Rectal smooth muscle tissue (tissue), 1 donor: ENCODE data around the gene MISP3.

Experiments
- H3K27ac ChIP-seq: one replicate; pipeline ENCODE4 v1.7.0; 2013; ENCODE audit warnings: low read depth, low read length, inconsistent platforms
- H3K27me3 ChIP-seq: one replicate; pipeline ENCODE4 v1.7.0; 2013; ENCODE audit warnings: low read length; ENCODE audit not compliant: control insufficient read depth, insufficient read depth
- H3K36me3 ChIP-seq: one replicate; pipeline ENCODE4 v1.7.0; 2013; ENCODE audit warnings: low read length; ENCODE audit not compliant: control insufficient read depth, insufficient read depth
- H3K4me1 ChIP-seq: one replicate; pipeline ENCODE4 v1.7.0; 2013; ENCODE audit warnings: low read length; ENCODE audit not compliant: control insufficient read depth, insufficient read depth
- H3K4me3 ChIP-seq: one replicate; pipeline ENCODE4 v1.7.0; 2013; ENCODE audit warnings: low read length
- H3K9ac ChIP-seq: one replicate; pipeline ENCODE4 v1.7.0; 2013; ENCODE audit warnings: low read length

The MISP3 gene

DNA sequence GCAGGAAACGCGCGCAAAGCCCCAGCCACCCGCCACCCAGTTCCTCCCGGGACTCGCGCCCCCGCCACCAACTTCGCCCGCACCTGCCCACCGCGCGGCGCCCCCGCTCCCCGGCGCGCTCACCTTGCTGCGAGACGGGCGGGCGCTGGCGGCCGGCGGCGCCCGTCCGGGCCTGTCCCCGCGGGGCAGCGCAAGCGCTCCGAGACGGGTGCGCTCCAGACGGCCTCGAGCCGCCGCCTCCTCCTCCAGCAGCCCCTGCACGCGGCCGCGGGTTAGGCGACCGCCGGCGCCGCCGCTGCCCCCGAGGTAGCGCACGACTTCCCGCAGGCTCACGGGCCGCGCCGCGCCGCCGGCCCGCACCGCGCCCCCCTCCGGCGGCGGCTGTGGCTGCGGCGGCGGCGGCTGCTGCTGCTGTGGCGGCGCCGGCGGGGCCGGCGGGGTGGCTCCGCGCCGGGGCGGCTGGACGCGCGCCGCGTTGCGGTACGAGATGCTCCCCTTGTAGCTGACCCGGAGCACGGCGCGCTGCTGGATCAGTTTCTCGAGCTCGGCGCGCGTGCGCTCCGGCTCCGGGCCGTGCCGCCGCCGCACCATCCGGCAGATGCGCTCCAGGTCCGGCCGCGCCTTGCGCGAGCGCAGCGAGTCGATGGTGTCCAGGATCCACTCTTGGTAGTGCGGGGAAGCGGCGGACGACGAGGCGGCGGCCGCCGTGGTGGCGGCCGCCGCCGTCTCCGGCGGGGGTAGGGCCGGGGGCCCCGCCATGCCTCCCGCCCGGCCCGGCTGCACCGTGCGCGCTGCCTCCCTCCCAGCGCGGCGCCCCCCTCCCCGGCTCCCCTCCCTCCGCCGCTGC is 17.3 kb downstream of the MISP3 start:
- Histone ChIP-seq H3K4me3 (peak overlapping the region; percentile 72), H3K27me3 (no peaks in the 10 kb centered on the region), H3K36me3 (no peaks in the 10 kb centered on the region), H3K4me1 (peaks cover 3% of the 10 kb centered on the region), H3K27ac (peak overlapping the region; percentile 51), H3K9ac (no peak overlapping the region)

DNA sequence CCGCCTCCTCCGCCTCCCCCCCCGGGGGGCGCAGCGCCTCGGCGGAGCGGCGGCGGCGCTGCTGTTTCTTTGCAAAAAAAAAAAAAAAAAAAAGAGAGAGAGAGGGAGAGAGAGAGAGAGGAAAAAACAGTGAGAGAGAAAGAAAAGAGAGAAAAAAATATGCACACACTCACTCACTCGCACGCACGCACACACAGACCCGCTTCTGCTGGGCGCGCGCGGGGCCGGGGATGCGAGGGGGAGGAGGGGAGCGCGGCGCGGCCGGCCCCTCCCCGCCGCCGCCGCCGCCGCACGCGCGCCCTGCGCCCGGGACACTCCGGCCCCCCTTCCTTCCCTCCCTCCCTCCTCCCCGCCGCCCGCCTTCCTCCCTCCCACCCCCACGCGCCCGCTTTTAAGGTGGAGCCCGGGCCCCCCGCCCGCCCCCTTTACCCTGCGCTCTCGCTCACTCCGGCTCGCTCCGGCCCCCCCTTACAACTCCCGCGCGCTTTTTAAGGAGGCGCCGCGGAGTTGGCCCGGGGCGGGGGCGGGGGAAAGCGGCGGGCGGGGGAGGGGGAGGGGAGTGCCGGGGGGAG is 18.0 kb downstream of the MISP3 start, which contains the start of gene SAMD1:
TSS of gene SAMD1 (minus strand) at position 243 of the 572 bp plus-strand sequence.
- Histone ChIP-seq H3K36me3 (no peaks in the 10 kb centered on the region), H3K9ac (peak within 1 kb of the TSS; percentile 80), H3K27me3 (no peaks in the 10 kb centered on the region), H3K27ac (peak within 1 kb of the TSS; percentile 90), H3K4me1 (peaks cover 3% of the 10 kb centered on the region), H3K4me3 (peak within 1 kb of the TSS; percentile 95)

DNA sequence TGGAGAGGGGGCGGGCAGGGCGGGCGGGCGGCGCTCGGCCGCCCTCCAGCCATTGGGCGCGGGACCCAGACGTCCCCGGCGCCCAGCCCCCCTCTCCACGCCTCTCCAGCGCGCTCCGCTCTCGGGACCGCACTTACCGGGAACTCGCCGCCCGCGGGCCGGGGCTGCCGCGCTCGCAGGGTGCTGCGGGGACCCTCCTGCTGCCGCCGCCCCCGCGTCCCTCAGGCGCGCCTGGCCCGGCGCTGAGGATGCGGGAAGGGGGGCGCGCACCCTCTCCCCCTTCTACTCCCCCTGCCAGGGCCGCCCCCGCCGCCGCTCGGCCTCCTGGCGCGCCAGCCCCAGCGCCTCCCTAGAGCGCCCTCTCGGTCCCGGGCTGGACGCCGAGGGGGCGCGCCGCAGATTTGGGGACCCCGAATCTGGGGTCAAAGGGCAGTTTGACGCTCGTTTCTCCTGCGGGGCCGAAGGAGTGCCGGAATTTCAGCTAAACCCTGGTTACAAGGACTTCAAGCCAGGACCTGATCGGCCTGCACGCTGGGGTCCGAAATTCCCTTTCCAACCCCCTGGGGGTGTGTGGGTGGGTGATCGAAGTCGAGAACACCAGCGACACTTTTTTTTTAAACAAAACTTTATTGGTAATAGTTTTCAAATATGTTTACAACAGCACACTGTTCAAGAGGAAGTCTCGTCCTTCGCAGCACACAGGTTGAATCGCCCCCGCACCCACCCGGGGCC is 18.7 kb downstream of the MISP3 start:
- Histone ChIP-seq H3K36me3 (peaks cover under 1% of the 10 kb centered on the region), H3K4me1 (peaks cover 3% of the 10 kb centered on the region), H3K4me3 (peak overlapping the region; percentile 95), H3K9ac (peak overlapping the region; percentile 80), H3K27me3 (no peaks in the 10 kb centered on the region), H3K27ac (peak overlapping the region; percentile 90)

DNA sequence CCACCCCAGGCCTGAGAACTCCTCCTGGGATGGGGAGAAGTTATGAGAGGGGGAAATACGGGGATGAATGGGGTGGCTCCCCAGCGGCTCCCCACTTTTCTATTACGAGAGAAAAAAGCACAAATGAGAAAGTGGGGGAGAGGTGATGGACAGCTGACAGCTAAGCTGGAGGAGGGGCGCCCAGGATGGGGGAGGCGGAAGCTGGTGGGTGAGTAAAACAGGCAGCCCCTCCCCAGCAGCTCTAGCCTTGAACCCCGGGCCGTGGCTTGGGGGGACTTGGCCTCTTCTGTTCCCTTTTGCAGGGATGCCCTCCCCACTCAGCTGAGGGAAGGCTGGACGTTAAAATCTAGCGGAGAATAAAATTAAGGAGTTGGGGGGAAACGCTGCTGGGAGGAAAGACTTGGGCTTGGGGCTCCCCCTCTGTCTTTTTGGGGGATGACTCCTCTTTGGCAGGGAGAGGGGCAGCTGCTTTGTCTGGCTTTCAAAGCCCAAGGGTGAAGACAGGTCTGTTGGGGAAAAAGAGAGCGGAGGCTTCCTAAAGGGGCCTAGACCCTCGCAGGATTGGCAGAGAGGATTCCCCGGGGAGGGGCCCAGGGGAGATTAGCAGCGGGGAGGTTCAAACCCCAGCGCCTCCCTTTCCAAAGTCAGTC is 19.4 kb downstream of the MISP3 start:
- Histone ChIP-seq H3K4me3 (peak overlapping the region; percentile 95), H3K27me3 (no peaks in the 10 kb centered on the region), H3K4me1 (peaks cover 3% of the 10 kb centered on the region), H3K36me3 (peaks cover 5% of the 10 kb centered on the region), H3K27ac (peak overlapping the region; percentile 90), H3K9ac (no peak overlapping the region)

DNA sequence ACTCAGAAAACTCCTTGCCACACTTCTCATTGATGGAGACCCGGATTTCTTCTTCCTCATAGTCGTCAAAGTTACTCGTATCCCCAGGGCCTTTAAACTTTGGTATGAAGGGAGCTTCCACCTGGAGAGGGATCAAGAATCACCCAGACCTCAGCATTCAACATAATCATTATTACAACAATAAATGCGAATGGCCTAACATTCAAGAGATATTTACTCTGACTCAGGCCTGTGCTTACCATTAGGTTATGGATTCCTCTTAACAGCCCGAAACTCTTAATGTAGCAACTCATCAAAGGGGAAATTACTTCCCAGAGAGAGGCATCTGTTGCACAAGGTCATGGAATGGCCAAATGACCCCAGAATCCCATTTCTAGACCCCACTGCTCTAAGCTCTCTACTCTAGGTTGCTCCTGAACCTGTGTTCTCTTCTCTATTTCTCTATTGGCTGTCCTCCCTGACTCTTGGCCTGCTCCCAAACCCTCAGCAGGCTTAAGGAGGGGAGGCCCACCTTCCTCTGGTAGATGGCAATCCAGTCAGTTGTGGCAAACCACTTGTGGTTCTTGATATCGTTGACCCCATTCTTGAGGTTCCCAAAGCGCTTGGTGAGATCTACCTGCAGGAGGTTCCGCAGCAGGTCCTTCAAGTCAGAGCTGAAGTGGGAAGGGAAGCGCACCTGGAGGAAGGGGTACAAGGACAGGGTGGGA is 20.7 kb downstream of the MISP3 start:
- H3K4me3 ChIP-seq, result no peak overlapping the region
- no peak overlapping the region for H3K27ac ChIP-seq

DNA sequence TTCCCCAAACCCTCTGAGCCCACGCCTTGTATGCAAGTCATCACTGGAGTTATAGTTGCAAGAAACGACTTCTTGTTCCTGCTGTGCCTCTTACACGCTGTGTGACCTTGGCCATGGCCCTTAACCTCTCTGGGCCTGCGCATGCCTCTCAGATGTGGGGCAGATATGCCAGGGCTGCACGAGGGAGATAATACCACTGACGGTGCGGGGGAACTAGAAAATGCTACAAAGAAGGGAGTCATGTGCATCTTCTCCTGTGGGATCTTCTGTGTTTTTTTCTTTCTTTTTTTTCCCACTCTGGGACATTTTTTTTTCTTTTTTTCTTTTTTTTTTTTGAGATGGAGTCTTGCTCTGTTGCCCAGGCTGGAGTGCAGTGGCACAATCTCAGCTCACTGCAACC is 22.3 kb downstream of the MISP3 start:
- Histone ChIP-seq H3K9ac (no peak overlapping the region), H3K27ac (no peak overlapping the region), H3K36me3 (peaks cover 14% of the 10 kb centered on the region), H3K4me1 (no peaks in the 10 kb centered on the region), H3K27me3 (no peaks in the 10 kb centered on the region), H3K4me3 (no peak overlapping the region)

More for the DNA sequence above, 20.7 kb downstream of the MISP3 start:
- H3K27me3 ChIP-seq, result no peaks in the 10 kb centered on the region
- no peak overlapping the region for H3K9ac ChIP-seq
- H3K36me3 ChIP-seq, result peaks cover 14% of the 10 kb centered on the region
- H3K4me1 ChIP-seq, result peaks cover 3% of the 10 kb centered on the region

DNA sequence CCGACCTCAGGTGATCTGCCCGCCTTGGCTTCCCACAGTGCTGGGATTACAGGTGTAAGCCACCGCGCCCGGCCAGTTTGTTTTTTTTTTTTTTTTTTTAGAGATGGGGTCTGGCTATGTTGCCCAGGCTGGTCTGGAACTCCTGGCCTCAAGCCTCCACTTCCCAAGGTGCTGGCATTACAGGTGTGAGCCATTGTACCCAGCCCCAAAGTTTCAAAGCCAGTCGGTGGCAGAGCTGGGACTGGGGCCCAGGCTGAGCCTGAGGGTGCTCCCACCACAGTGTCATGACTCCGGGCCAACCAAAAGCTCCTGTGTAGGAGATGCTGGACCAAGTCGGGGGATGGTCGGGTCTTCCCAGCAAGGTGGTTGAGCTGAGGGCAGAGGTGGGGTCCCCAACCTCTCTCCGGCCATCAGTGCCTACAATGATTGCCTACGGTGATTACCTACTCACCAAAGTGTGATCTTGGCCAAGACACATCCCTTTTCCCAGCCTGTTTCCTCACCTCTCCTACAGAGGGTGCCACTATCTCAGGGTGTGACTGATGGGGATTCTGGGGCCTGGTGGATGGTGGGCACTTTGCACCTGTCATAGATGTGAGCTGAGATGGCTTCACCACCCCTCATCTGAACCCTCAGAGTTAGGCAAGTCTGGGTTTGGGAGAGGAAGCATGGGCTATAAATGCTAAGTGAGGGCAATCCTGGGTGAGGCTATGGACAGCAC is 23.8 kb downstream of the MISP3 start:
- no peak overlapping the region for H3K4me3 ChIP-seq
- no peak overlapping the region for H3K27ac ChIP-seq
- H3K36me3 ChIP-seq, result peaks cover 19% of the 10 kb centered on the region
- H3K4me1 ChIP-seq, result no peaks in the 10 kb centered on the region
- H3K27me3 ChIP-seq, result no peaks in the 10 kb centered on the region
- H3K9ac ChIP-seq, result no peak overlapping the region

DNA sequence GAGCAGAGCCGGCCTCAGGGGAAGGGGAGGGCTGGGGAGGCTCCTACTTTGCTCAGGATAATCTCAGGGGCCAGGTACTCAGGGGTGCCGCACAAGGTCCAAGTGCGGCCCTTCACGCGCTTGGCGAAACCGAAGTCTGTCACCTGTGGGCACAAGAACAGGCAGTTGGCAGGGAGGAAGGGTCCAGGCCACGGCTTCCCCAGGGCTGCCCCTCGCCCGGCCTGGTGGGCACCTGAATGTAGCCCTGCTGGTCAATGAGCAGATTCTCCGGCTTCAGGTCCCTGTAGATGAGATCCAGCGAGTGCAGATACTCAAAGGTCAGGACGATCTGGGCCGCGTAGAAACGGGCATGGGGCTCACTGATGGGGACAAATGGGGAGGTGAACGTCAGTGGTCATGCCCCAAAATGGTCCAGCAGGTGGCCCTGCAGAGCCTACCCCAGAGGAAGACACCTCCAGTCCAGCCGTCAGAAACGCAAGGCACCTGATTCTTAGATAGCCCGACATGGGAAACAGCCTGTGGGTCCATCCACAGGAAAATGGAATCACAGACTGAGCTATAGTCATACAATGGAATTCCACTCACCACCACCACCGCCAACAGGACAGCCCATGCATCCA is 25.1 kb downstream of the MISP3 start:
- no peak overlapping the region for H3K9ac ChIP-seq
- no peaks in the 10 kb centered on the region for H3K27me3 ChIP-seq
- no peak overlapping the region for H3K27ac ChIP-seq
- no peak overlapping the region for H3K4me3 ChIP-seq
- H3K36me3 ChIP-seq, result peaks cover 19% of the 10 kb centered on the region
- no peaks in the 10 kb centered on the region for H3K4me1 ChIP-seq

DNA sequence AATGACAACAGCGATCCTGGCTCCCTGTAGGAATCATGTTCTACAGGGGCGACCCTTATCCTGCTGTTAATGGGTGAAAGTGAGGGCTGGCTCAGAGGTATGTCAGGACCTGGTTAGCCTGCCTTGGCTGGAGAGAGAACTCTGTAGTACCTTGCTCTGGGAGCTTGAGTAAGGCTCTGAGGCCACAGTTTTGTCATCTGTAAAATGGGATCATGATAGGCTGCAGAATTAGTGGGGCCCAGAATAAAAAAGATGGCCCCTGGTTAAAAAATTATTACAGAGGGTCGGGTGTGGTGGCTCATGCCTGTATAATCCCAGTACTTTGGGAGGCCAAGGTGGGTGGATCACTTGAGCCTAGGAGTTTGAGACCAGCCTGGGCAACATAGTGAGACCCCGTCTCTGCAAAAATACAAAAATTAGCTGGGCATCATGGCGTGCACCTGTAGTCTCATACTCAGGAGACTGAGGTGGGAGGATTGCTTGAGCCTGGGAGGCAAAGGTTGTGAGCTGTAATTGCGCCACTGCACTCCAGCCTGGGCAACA is 28.5 kb downstream of the MISP3 start:
- Histone ChIP-seq H3K27me3 (no peaks in the 10 kb centered on the region), H3K36me3 (peaks cover 26% of the 10 kb centered on the region), H3K27ac (no peak overlapping the region), H3K4me1 (no peaks in the 10 kb centered on the region), H3K9ac (no peak overlapping the region), H3K4me3 (no peak overlapping the region)

DNA sequence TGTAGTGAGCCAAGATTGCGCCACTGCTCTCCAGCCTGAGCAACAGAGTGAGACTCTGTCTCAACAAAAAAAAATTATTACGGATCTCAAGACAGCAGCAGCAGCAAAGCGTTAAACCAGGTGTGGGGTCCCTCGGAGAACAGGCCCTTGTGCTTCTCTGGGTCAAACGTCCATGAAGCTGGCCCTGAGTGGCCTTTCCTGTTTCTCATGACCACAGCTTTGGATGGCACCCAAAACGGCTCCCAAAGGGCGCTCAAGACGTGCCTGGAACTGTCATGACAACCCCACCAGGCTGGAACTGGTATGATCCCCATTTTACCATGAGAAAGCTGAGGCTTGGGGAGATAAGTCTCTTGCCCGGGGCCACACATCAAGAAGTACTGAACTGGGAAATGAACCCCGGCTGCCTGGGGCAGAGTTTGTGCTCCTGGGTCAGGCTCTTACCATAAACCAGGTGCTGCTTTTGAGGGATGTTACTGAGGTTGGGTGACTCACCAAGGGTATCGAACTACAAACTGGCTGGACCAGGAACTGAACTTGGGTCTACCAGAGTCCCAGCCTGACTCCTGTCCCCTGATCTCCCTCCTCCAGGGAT is 29.6 kb downstream of the MISP3 start:
- no peak overlapping the region for H3K9ac ChIP-seq
- H3K36me3 ChIP-seq, result peaks cover 22% of the 10 kb centered on the region
- no peaks in the 10 kb centered on the region for H3K27me3 ChIP-seq
- no peaks in the 10 kb centered on the region for H3K4me1 ChIP-seq
- H3K27ac ChIP-seq, result no peak overlapping the region
- no peak overlapping the region for H3K4me3 ChIP-seq
